Kasumi-1 (cell line): ENCODE data around the gene KLF17.

ENCODE experiments used
- DNase-seq, 2 experiments: peaks; one replicate each; lab custom pipeline; 2025; lab: John Stamatoyannopoulos, UW

KLF17 gene, protein sequence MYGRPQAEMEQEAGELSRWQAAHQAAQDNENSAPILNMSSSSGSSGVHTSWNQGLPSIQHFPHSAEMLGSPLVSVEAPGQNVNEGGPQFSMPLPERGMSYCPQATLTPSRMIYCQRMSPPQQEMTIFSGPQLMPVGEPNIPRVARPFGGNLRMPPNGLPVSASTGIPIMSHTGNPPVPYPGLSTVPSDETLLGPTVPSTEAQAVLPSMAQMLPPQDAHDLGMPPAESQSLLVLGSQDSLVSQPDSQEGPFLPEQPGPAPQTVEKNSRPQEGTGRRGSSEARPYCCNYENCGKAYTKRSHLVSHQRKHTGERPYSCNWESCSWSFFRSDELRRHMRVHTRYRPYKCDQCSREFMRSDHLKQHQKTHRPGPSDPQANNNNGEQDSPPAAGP

DNA sequence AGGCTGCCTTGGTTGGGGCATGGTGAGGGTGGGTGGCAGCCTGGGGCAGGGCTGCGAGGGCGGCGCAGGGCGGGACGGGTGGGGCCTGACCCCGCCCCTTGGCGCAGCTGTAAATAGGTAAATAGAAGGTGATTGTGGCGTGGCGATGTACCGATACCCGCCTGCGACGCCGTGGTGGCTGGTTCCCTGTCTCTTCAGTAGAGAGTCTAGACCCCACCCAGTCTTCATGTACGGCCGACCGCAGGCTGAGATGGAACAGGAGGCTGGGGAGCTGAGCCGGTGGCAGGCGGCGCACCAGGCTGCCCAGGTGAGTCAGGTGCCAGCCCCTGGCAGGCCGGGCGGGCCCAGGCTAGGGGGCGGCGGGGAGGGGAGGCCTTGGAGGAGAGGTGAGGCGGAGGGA, at the start of gene KLF17:
Gene KLF17, plus strand, starts transcription at position 140 of the 400 bp plus-strand sequence. Its CDS starts 87 bp downstream, at position 227.
- DNase-seq, result no peak

DNA sequence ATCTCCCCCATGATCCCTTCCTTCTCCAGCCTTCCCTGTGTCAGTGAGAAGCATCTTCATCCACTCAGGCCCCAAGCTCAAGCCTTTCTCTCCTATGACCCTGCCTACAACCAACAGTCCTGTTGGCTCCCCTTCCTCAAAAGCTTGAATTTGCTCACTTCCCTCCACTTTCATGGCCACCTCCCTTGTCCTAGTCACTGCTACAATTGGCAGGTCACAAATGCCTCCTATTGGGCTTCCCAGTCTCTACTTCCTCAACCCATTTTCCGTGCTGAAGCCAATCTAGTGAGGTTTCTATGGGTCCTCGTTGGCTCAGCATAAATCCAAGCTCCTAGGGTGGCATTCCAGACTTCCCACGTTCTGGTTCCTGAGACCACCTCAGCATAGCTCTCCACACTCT, 47.2 kb upstream of the KLF17 start:
- no peak for DNase-seq

DNA sequence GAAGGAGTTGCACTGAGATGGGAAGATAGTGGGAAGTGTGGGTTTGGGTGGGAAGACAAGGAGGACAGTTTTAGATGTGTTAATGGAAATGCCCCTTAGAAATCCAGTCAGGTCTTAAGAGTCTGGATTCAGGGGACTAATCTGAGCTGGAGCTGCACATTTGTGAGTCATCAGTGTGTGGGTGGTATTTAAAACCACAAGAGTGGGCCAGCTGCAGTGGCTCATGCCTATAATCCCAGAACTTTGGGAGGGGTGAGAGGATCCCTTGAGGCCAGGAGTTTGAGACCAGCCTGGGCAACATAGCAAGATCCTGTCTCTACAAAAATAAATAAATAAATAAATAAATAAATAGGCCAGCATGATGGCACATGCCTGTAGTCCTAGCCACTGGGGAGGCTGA, 46.4 kb upstream of the KLF17 start:
- DNase-seq, result peak; percentile 34 to 48

DNA sequence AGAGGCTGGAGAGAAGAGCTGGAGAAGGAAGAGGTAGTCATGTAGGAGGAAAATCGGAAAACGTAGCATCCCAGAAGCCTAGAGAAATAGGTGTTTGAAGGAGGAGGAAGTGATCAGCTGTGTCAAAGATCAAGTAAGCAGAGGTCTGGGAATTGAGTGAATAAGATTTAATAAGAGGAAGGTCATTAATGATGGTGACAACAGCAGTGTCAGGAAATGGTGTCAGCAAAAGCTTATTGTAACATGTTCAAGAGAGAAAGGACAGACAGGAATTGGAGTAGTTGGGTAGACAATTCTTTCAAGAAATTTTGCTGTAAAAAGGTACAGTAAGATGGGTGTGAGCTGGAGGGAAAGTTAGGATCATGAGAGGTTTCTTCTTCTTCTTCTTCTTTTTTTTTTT, 45.8 kb upstream of the KLF17 start:
- no peak for DNase-seq

DNA sequence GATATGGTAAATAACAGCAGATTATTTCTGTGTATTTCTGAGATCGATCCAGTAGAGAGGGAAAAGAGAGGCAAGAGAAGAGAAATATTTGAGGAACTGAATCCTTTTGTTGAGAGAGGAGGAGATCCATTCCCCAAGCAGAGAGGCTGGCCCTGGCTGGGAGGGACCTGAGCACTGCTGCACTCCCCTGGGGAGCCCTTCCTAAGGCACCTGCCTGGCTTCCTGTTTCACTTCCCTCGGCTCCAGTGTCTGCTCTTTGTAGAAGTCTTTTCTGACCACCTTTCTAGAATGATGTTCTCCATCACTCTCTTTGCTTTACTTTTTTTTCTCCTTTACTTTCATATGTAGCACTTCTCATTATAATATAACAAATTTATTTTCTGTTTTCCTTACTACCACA, 45.1 kb upstream of the KLF17 start:
- DNase-seq, result no peak

DNA sequence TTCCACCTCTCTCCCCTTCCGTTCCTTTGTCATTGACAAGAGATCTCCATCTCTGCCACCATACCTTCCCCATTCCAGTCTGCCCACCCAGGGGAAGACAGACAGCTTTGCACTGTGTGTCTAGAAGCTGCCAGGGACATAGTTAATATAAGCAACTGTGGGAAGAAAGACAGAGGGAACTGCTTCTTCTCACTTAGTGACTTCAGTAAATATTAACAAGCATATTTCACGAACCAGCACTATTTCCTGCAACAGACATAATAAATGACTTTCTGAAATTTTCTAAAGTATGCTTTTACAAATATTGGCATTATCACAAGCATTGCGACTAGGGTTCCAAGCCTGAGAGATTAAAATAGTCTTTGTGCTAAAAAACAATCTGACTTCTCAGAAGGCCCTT, 44.2 kb upstream of the KLF17 start:
- DNase-seq, result no peak

DNA sequence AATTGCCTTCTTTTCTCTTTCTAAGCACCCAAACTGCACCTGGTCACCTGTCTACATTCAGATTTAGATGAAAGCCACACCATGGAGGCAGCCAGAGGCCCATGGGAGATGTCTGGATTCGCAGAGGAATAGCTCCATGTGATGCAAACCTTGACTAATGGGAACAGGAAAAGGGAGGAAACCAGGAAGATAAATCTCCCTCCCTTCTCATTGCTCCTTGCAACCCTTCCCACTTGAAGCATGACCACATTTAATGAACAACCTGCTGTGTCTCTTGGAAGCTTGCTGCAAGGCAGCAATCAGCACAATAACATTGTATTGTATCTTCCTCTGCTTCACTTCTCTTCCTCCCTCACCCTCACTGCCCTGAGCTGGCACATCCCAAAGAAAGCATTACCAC, 42.6 kb upstream of the KLF17 start:
- DNase-seq, result no peak

DNA sequence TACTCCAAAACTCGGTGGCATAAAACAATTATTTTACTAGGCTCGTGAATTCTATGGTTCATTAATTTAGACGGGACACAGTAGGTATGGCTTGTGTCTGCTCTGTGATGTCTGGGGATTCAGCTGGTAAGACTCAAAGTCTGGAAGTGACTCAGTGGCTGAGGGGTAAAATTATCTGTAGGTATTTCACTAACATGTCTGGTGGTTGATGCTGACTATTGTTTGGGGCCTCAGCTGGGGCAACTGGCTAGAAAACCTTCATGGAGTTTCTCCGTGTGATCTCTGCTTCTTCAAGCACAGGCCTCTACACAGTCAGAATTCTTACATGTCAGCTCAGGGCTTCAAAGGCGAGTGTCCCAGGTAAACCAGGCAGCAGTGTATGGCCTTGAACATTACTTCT, 41.2 kb upstream of the KLF17 start:
- DNase-seq, result no peak

DNA sequence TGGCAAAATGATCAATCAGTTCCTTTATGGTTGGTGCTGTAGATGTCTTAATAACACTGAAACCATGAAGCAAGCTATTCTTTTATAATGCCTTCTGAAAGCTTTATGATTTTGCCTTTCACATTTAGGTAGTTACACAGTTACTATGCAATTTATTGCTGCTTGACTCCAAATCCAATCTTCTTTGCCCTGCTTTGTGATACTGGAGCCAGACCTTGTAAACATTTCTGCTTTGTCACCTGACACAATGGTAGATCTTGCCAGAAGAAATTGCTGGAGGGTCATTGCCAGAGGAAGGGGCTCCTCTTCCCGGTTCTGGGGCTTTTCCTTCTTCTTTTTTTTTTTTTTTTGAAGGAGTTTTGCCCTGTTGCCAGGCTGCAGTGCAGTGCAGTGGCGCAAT, 40.5 kb upstream of the KLF17 start:
- DNase-seq, result no peak

DNA sequence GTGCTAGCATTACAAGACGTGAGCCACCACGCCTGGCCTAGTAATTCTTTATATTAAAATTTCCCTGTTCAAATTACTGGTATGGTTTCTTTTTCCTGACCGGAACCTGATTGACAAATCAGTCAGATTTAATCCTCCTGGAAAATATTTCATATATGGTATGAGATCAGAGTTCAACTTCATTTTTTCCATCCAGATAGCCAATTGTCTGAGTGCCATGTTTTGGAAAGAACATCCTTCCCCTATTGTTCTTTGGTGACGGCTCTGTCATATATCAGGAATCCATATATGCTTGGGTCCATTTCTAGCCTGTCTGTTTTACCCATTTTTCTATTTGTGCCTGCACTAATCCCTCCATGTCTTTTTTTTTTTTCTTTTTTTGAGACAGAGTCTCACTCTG, 39.1 kb upstream of the KLF17 start:
- DNase-seq, result no peak

DNA sequence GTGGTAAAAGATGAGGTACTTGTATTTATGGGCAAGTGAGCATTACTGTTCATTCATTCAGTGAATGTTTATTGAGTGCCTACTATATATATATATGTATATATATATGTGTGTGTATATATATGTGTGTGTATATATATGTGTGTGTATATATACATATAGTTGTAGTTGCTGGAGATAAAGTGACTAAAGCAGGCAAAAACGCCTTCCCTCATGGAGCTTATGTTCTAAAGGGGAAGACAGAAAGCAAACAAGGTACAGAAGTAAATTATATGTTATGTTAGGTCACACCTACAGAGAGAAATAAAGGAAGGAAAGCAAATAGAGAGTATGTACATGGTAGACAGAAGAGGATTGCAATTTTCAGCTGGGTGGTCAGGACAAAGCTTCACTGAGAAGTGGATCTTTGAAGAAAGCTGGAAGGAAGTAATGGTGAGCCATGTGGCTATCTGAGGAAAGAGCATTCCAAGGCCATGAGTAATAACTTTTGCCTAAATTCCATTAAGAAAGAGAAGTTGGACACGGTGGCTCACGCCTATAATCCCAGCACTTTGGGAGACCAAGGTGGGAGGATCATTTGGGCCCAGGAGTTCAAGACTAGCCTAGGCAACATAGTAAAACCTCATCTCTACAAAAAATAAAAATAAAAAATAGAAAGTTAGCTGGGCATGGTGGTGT, 33.5 kb upstream of the KLF17 start:
- DNase-seq, result no peak

DNA sequence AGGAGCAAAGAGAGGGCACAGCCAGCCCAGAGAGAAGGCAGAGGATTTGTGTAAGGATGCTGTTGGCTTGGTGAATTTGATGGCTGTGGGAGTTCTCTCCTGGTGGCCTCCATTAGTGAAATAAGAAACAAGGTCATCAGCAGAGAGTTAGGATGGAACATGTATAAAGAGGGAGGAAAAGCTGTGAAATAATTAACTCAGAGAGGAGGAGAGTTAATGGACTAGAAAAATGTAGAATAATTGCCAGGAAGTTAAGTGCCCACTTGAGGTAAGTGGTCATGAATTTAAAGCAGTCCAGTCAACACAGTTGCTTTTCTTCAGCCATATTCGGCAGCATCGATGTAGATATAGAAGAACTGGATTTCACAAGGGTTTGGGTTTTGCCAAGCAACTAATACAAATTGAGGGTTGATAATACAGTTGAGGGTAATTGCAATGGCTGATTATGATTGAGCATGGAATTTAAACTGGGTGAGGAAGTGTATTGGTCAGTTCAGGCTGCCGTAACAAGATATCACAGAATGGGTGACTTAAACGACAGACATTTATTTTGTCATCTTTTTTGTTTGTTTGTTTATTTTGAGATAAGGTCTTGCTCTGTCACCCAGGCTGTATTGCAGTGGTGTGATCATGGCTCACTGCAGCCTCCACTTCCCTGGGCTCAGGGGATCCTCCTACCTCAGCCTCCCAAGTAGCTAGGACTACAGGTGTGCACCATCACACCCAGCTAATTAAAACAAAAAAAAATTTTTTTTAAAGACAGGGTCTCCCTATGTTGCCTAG, 31.7 kb upstream of the KLF17 start:
- no peak for DNase-seq

DNA sequence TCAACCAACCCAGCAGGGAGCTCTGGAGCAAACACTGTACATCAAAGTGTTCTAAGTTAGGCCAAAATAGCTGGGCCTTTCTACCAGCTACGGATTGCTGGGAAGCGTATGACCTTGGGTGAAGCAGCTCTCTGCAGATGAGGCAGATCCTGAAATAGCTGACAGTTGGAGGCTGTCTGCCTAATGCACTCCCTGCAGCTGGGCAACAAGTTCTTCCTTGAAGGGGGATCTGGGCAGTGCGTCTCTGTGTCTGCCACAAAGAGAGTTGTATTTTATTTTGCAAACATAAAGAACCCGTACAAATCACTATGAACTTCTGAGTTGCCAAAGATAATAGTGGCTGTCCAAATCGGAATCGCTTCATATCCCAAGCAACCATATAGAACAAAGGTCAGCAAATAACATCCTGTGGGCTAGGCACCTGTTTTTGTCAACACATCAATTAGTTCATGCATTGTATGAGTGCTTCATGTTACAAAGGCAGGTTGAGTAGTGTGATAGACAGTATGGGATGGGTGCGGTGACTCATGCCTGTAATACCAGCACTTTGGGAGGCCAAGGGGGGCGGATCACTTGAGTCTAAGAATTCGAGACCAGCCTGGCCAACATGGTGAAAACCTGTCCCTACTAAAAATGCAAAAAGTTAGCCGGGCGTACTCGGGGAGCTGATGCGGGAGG, 29.1 kb upstream of the KLF17 start:
- no peak for DNase-seq

DNA sequence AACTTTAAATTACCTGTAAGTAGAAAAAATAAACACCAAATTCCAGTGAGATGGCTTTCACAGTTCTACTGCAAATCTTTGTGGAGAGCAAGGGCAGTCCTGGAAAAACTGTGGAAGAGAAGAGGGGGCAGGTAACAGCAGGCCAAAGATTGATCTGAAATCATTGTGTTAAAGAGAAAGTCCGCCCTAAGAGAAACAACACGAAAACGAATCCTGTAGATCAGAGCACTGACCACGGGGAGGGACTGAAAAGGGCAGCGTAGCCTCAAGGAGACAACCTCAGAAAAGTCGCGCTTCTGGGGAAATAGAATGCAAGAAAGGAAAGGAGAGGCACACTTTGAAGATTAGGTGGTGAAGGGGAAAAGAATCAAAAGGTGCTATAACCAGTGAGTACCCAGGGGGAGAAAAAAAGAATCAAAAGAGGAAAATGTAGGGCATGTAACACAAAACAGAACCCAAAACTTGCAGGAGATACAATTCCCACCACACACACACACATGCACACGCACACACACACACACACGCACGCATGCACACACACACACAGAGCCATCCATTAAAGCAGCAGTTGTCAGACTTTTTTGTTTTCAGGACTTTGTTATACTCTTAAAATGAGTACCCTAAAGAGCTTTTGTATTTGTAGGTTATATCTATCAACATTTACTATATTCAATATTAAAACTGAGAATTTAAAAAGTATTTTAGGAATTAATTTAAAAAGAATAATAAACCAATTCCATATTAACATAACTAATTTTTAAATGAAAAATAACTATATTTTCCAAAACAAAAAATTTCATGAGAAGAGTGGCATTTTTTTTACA, 28.0 kb upstream of the KLF17 start:
- no peak for DNase-seq

DNA sequence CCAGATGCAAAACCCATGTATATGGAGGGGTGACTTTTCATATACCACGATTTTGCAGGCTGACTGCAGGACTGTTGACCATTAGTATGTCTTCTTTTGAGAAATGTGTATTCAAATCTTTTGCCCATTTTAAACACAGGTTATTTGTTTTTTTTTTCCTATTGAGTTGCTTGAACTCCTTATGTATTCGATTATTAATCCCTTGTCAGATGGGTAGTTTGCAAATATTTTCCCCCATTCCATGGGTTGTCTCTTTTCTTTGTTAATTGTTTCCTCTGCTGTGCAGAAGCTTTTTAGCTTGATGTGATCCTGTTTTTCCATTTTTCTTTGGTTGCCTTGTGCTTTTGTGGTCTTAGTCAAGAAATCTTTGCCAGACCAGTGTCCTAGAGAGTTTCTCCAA, 24.6 kb upstream of the KLF17 start:
- DNase-seq, result no peak

DNA sequence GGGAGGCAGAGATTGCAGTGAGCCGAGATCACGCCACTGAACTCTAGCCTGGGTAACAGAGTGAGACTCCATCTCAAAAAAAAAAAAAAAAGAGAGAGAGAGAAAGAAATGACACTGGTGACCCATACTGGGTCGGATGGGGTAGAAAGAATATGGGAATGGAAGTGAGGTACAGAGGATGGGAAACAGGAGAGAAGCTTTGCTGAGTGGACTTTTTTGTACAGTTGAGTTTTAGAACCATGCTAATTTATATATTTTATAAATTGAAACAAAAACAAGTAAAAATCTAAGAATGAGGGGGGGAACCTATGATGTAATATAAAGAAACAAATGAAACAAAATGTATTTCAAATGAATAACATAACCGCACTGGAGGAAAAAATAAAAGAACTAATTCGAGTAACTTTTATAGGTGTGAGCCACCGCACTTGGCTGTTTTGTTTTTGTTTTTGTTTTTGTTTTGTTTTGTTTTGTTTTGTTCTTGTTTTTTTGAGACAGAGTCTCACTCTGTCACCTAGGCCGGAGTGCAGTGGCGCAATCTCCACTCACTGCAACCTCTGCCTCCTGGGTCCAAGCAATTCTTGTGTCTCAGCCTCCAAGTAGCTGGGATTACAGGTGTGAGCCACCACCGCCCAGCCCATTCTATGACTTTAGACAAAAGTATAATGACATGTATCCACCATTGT, 18.3 kb upstream of the KLF17 start:
- no peak for DNase-seq

DNA sequence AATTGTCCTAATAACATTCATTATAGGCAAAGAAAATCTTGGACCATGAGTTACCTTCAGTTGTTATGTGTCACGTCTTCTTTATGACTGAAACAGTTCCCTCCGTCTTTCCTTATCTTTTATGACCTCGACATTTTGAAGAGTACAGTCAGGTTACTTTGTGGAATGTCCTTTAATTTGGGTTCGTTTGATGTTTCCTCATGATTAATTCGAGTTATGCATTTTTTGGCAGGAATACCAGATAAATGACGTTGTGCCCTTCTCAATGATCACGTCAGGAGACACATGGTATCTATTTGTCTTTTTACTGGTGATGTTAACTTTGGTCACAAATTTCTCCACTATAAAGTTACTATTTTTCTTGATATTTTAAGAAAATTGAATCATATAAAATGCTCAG, 17.3 kb upstream of the KLF17 start:
- DNase-seq, result no peak

DNA sequence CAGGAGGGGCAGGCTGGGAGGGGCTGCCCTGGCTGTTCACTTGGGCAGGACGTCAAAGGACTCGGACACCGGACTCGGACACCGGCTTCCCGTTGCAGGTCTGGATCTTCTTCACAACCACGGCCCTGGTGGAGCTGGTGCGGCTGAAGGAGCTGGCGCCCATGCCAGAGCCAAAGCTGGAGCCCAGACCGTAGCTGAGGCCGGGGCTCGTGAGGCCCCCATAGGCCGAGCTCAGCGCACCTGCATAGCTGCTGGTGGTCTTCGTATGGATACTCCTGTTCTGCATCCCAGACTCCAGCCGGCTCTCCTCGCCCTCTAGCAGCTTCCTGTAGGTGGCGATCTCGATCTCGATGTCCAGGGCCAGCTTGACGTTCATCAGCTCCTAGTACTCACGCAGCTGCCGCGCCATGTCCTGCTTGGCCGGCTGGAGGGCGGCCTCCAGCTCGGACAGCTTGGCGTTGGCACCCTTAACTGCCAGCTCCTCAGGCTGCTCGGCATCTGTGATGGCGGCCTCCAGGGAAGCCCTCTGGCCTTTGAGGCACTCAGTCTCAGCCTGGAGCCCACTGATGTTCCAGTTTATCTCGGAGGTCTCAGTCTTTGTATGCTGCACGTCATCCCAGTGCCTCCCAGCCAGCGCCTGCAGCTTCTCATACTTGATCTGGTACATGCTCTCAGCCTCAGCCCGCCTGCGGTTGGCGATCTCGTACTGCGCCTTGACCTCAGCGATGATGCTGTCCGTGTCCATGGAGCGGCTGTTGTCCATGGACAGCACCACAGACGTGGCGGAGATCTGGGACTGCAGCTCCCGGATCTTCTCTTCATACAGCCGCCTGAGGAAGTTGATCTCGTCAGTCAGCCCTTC, 15.1 kb upstream of the KLF17 start:
- no peak for DNase-seq

DNA sequence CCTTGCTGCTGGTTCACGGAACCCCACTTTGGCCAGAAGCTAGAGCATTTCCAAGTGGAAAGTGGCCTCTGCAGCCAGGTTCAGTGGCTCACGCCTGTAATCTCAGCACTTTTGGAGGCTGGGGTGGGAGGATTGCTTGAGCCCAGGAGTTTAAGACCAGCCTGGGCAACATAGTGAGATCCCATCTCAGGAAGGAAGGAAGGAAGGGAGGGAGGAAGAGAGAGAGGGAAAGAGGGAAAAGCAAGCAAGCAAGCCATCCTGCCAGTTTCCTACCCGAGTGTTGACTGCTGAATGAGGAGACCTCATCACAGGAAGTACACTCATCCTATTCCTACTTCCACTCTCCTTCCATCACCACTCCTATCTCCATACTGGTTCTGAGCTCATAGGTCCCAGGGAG, 12.8 kb upstream of the KLF17 start:
- DNase-seq, result no peak

DNA sequence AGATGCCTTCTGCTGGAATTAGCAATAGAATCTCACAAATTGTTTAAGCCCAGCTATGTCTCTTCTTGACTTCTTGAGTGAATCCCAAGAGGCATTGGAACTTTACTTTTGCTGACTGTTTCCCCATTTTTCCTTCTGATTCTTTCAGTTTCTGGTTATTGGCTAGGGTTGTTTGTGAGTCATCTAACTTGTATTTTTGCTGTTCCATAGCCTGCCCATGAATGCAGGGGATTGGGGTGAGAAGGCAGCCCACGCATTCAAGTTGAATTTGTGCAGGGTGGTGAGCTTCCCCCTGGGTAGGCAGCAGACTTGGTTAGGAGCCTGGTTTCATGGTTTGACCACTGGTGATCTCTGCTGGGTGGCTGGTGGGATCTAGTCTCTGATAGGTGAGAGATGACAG, 10.4 kb upstream of the KLF17 start:
- no peak for DNase-seq
